C4-2B (cell line): Measurements from ENCODE around the gene FAM53B.

Experiments
- ZFX ChIP-seq: fragments of 450-650 bp; IDR thresholded peaks from 2 replicates; pipeline ENCODE4 v1.6.1; 2017
- TF ChIP-seq, protein P1 (sequence below): fragments of 450-650 bp; conservative IDR thresholded peaks from 2 replicates; pipeline ENCODE4 v1.5.1; 2017; ENCODE audit warnings: mild to moderate bottlenecking

DNA sequence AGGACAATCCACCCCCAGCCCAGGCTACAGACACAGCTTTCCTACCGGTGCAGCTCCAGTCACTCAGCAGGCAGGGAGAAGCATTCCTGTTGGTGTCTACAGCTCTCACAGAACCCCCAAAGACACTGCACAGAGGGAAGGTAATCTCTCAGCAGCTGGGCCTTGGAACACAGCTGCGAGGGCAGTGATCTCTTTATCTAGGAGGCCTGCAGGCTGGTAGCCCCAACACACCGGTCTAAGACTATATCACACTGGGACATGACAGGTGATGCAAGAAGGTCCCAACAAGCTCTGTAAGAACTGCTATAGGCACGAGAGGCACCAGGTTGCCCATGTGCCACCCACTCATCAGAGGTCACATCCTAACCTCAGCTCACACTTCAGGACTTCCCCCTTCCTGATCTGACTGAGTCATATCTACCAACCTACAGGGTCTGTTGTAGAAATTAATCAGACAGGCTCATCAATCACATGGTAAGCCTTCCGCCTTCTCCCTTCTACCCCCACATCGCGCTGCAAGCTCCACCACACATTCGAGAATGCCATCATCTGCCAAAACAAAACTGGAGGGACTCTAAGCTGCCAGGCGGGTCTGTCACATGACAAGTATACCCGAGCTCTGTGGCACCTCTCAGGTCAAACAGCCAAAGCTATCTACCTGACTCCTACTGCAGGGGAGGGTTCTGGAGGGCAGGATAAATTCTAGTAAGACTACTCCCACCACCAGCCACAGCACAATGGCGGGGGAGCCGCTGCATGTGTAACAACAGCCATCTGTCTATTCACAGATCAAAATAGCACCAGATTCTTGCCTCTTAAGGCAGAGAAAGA lies 26.1 kb downstream of the FAM53B start:
- TF ChIP-seq, protein P1, sequence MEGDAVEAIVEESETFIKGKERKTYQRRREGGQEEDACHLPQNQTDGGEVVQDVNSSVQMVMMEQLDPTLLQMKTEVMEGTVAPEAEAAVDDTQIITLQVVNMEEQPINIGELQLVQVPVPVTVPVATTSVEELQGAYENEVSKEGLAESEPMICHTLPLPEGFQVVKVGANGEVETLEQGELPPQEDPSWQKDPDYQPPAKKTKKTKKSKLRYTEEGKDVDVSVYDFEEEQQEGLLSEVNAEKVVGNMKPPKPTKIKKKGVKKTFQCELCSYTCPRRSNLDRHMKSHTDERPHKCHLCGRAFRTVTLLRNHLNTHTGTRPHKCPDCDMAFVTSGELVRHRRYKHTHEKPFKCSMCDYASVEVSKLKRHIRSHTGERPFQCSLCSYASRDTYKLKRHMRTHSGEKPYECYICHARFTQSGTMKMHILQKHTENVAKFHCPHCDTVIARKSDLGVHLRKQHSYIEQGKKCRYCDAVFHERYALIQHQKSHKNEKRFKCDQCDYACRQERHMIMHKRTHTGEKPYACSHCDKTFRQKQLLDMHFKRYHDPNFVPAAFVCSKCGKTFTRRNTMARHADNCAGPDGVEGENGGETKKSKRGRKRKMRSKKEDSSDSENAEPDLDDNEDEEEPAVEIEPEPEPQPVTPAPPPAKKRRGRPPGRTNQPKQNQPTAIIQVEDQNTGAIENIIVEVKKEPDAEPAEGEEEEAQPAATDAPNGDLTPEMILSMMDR = no peak
- TF ChIP-seq ZFX = no peak
